T1000 (cell line): Measurements from ENCODE around the gene LHFPL6.

Experiments used
- DNase-seq: peaks from one replicate; lab custom pipeline; 2025; ENCODE audit warnings: mixed read lengths; lab: John Stamatoyannopoulos, UW

The LHFPL6 gene

GRCh38 chr13:39297664-39298171 lies 305.3 kb downstream of the LHFPL6 start:
- no peak for DNase-seq

GRCh38 chr13:39297023-39297422 lies 306.0 kb downstream of the LHFPL6 start:
- DNase-seq: no peak

GRCh38 chr13:39296193-39296592 lies 306.8 kb downstream of the LHFPL6 start:
- DNase-seq: no peak
